ENCODE measurements around the gene ERP27. TPM values are rescaled to one million over a fixed set of nuclear protein-coding genes. Genes with fewer than 3 reads are reported as not detected.

The ERP27 gene
- total RNA-seq, 1 donor from 2014 or later, result not detected

- no peak overlapping the region for H2AFZ ChIP-seq (replicated peaks)
These were observed 63.5 kb downstream of the ERP27 start for GRCh38 chr12:14874882-14875281.

DNA sequence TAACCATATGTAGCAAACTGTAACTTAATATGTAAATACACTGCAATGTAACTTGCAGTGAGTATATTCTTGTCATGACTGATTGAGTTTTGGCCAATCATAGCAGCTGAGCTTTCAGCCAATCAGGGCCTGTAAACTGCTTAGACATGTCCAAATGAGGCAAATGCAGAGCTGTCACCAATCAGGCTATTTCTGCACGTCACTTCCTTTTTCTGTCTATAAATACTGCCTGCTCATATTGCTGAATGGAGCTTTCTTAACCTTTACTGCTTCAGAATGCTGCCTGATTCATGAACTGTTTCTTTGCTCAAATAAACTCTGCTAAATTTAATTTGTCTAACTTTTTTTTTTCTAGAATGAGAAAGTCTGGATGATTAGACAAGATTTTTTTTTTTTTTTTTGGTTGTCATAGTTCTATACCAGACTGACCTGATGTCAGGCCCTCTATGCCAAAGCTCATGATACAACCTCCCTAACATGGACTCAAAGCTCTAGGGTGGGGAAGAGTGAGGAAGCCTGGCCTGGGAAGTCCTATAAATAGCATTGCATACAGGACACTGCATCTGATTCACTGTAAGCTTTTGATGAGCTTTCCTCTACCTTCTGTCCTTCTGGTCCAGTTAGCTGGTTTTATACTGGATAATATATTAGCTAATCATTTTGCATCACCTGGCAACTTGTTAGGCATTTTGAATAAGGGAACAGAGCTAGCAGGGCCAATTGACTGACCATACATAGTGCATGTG is 64.7 kb downstream of the ERP27 start:
- H3K27ac Mint-ChIP-seq, result no peak overlapping the region
- no peaks in the 10 kb centered on the region for H3K36me3 Mint-ChIP-seq
- Histone ChIP-seq H3K9me3 (ENCODE audit: low read depth) (no peaks in the 10 kb centered on the region), H3K36me3 (no peaks in the 10 kb centered on the region), H3K79me2 (ENCODE audit: low read depth) (no peaks in the 10 kb centered on the region), H3K4me1 (no peaks in the 10 kb centered on the region), H3K4me2 (no peak overlapping the region), H3K27ac (no peak overlapping the region), H4K20me1 (ENCODE audit: low read depth) (no peaks in the 10 kb centered on the region), H3K9ac (no peak overlapping the region), H3K4me3 (no peak overlapping the region), H2AFZ (replicated peaks) (no peak overlapping the region), H3K27me3 (no peaks in the 10 kb centered on the region), H3F3A (ENCODE audit: low read depth) (no peaks in the 10 kb centered on the region)
- no peaks in the 10 kb centered on the region for H3K27me3 Mint-ChIP-seq (ENCODE audit: insufficient read depth, low read depth)
- H3K4me1 Mint-ChIP-seq, result no peaks in the 10 kb centered on the region
- TF ChIP-seq, protein P1, sequence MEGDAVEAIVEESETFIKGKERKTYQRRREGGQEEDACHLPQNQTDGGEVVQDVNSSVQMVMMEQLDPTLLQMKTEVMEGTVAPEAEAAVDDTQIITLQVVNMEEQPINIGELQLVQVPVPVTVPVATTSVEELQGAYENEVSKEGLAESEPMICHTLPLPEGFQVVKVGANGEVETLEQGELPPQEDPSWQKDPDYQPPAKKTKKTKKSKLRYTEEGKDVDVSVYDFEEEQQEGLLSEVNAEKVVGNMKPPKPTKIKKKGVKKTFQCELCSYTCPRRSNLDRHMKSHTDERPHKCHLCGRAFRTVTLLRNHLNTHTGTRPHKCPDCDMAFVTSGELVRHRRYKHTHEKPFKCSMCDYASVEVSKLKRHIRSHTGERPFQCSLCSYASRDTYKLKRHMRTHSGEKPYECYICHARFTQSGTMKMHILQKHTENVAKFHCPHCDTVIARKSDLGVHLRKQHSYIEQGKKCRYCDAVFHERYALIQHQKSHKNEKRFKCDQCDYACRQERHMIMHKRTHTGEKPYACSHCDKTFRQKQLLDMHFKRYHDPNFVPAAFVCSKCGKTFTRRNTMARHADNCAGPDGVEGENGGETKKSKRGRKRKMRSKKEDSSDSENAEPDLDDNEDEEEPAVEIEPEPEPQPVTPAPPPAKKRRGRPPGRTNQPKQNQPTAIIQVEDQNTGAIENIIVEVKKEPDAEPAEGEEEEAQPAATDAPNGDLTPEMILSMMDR (IDR thresholded peaks at IDR 0.05), result no peak
- no peak for TF ChIP-seq EZH2phosphoT487 (IDR thresholded peaks at IDR 0.05)
- TF ChIP-seq EZH2 (IDR thresholded peaks at IDR 0.05), result no peak
- no peak for DNase-seq (ENCODE audit: low spot score)
- no peaks in the 10 kb centered on the region for H3K9me3 Mint-ChIP-seq
- H3K4me3 Mint-ChIP-seq, result no peak overlapping the region

More at GRCh38 chr12:14874882-14875281, 63.5 kb downstream of the ERP27 start:
- Histone ChIP-seq H3K4me3 (no peak overlapping the region), H3K79me2 (ENCODE audit: low read depth) (no peaks in the 10 kb centered on the region), H3K36me3 (no peaks in the 10 kb centered on the region), H3K9me3 (ENCODE audit: low read depth) (no peaks in the 10 kb centered on the region), H3K4me2 (no peak overlapping the region), H3K4me1 (no peaks in the 10 kb centered on the region), H3K27me3 (no peaks in the 10 kb centered on the region), H4K20me1 (ENCODE audit: low read depth) (no peaks in the 10 kb centered on the region), H3F3A (ENCODE audit: low read depth) (no peaks in the 10 kb centered on the region), H3K27ac (no peak overlapping the region), H3K9ac (no peak overlapping the region)
- TF ChIP-seq EZH2 (IDR thresholded peaks at IDR 0.05) (no peak), EZH2phosphoT487 (IDR thresholded peaks at IDR 0.05) (no peak)
- Mint-ChIP-seq H3K27me3 (ENCODE audit: insufficient read depth, low read depth) (no peaks in the 10 kb centered on the region), H3K9me3 (no peaks in the 10 kb centered on the region), H3K4me1 (no peaks in the 10 kb centered on the region), H3K36me3 (no peaks in the 10 kb centered on the region), H3K27ac (no peak overlapping the region), H3K4me3 (no peak overlapping the region)
- no peak for DNase-seq (ENCODE audit: low spot score)

DNA sequence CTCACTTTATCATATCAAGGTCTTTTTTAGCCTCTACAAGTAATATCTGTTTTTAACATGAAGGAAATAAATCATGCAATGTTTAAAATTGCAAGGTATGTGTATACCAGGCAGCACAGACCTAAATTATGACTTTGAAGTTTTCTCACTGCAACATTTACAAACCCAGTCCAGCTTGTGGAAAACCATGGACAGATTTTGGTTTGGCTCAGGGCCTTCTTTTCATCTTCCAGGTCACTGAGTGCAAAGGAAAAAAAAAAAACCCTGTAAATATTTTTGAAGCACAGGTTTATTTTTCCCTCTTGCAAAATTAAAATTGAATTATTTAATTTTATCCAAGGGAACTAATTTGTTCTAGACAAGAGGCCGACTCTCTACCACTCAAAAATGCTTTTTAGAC is 66.5 kb downstream of the ERP27 start:
- TF ChIP-seq, protein P1 (IDR thresholded peaks at IDR 0.05), result no peak
- TF ChIP-seq EZH2 (IDR thresholded peaks at IDR 0.05), result no peak
- no peak overlapping the region for H3K4me3 ChIP-seq
- H3K79me2 ChIP-seq (ENCODE audit: low read depth), result no peaks in the 10 kb centered on the region
- H2AFZ ChIP-seq (replicated peaks), result no peak overlapping the region
- H3F3A ChIP-seq (ENCODE audit: low read depth), result no peaks in the 10 kb centered on the region
- Mint-ChIP-seq H3K27me3 (ENCODE audit: insufficient read depth, low read depth) (no peaks in the 10 kb centered on the region), H3K4me1 (no peaks in the 10 kb centered on the region), H3K4me3 (no peak overlapping the region), H3K36me3 (no peaks in the 10 kb centered on the region), H3K9me3 (peaks cover 12% of the 10 kb centered on the region), H3K27ac (no peak overlapping the region)
- no peak overlapping the region for H3K4me2 ChIP-seq
- H3K36me3 ChIP-seq, result no peaks in the 10 kb centered on the region
- no peaks in the 10 kb centered on the region for H4K20me1 ChIP-seq (ENCODE audit: low read depth)
- H3K9me3 ChIP-seq (ENCODE audit: low read depth), result no peaks in the 10 kb centered on the region
- H3K9ac ChIP-seq, result no peak overlapping the region
- no peak for DNase-seq (ENCODE audit: low spot score)
- no peaks in the 10 kb centered on the region for H3K4me1 ChIP-seq
- H3K27me3 ChIP-seq, result no peaks in the 10 kb centered on the region
- no peak overlapping the region for H3K27ac ChIP-seq

GRCh38 chr12:14871247-14871646 is 67.1 kb downstream of the ERP27 start:
- Histone ChIP-seq H3F3A (ENCODE audit: low read depth) (no peaks in the 10 kb centered on the region), H3K9me3 (ENCODE audit: low read depth) (no peaks in the 10 kb centered on the region), H3K9ac (no peak overlapping the region), H3K79me2 (ENCODE audit: low read depth) (no peaks in the 10 kb centered on the region), H3K4me2 (no peak overlapping the region), H2AFZ (replicated peaks) (no peak overlapping the region), H4K20me1 (ENCODE audit: low read depth) (no peaks in the 10 kb centered on the region), H3K4me3 (no peak overlapping the region), H3K27me3 (no peaks in the 10 kb centered on the region), H3K27ac (no peak overlapping the region), H3K4me1 (no peaks in the 10 kb centered on the region), H3K36me3 (no peaks in the 10 kb centered on the region)
- no peak for DNase-seq (ENCODE audit: low spot score)
- H3K27me3 Mint-ChIP-seq (ENCODE audit: insufficient read depth, low read depth), result no peaks in the 10 kb centered on the region
- no peak overlapping the region for H3K27ac Mint-ChIP-seq
- no peaks in the 10 kb centered on the region for H3K36me3 Mint-ChIP-seq
- peaks cover 12% of the 10 kb centered on the region for H3K9me3 Mint-ChIP-seq
- H3K4me3 Mint-ChIP-seq, result no peak overlapping the region
- TF ChIP-seq EZH2 (IDR thresholded peaks at IDR 0.05) (no peak), EZH2phosphoT487 (IDR thresholded peaks at IDR 0.05) (no peak)
- TF ChIP-seq, protein P1 (IDR thresholded peaks at IDR 0.05), result no peak
- no peaks in the 10 kb centered on the region for H3K4me1 Mint-ChIP-seq

All from neural progenitor cell (in vitro differentiated cells).